CD4-positive, alpha-beta T cell treated with Interleukin-21 for 1 hour (primary cell): ENCODE results near the gene PPM1A.
"Not testable (repeated sequence)": the region's sequence is repeated elsewhere in the genome, so short reads cannot be mapped to it uniquely, and the experiment has no call there.

Experiments used
- DNase-seq: peaks from one replicate; pipeline ENCODE4 v3.0.0-alpha.2; 2020

The PPM1A gene

DNA sequence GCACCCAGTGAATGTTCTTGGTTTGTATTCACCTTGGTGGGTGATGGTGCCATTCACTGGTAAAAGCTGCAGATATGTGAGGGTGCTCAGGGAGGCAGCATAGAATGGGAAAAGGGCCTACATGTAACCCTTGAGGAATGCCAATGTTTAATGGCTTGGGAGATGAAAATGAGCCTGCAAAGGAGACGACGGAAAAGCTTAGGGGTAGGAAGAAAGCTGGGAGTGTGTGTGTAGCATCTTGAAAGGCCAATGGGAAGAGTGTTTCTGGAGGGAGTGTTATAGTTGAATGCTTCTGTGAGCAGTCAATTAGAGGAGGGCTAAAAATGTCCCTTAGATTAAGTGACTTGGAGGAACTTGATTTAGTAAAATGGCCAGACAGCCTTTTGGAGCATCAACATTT, 24.9 kb downstream of the PPM1A start:
- DNase-seq: no peak

DNA sequence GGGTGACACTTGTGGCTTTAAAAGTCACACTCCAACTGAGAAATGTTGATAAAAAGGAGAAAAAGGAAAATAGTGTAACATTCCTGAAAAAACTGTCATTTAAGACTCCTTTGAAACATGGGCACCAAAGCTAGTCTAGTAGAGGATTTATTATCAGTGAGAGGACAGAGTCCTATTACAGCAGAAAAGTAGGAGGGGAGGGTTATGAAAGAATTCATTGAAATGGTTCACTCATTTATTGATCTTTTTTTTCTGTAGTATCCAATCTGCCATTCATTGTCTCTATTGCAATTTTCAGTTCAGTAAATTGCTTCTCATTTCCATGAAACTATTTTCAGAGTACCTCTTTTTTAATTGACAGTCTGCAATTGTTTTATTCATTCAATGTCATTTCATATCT, 25.4 kb downstream of the PPM1A start:
- DNase-seq: no peak

DNA sequence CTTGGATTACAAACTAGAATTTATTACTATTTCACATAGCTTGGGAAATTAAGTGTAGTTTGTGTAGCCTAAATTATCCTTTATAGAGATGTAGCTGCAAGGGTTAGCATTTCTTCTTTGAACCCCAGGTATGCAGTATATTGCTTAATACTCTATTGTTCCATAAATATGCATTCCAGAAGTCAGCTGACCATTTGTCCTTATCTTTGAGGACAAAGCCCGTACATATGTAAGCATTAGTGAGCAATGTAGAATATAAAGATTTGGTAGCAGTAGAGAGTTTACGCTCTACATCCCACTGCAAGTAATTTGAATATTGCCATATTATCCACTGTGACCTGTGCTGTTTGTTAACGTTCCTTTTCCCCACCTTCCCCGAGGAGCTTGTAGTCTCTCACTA, 26.9 kb downstream of the PPM1A start:
- no peak for DNase-seq

DNA sequence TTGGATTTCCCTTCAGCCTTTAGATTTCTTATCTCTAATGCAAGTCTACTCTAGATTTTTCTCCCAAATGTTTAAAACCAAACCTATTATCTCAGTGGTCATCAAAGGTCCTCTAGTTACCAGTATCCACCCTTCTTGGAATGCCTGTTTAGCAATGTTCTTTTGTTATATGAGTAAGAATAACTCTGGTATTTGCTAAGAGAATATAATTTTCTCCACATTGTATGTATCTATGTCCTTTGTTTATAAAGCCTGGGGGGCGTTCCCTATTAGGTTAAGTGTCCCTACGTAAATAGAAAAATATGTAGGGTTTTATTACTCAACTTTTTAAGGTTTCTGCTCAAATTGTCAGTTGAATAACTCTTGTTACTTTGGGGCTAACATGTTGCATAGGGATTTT, 27.3 kb downstream of the PPM1A start:
- DNase-seq: no peak

DNA sequence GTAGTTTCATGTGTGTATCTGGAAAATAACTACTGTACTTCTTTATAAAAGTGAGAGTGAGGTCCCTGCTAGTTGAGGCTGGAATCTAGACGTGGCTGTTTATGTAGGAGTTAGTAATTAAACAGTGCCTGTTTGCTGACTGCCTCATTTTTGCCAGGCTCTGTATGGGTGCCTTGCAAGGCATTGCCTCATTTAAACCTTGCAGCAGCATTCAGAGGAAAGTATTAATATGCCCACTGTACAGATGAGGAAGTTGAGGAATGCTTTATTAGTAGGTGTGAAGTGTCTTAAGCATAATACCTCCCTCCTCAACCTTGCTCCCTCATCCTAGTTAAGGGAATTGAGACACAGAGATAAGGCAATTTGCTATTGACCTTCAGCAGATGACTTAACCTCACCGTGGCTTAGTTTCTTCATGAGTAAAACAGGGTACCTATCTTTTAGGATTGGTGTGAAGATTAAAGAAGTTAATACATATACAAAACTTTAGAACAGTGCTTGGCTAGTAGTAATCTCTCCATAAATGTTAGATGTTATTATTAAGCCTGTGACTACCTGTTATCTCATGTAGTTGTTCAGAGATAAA, 28.7 kb downstream of the PPM1A start:
- DNase-seq: no peak

DNA sequence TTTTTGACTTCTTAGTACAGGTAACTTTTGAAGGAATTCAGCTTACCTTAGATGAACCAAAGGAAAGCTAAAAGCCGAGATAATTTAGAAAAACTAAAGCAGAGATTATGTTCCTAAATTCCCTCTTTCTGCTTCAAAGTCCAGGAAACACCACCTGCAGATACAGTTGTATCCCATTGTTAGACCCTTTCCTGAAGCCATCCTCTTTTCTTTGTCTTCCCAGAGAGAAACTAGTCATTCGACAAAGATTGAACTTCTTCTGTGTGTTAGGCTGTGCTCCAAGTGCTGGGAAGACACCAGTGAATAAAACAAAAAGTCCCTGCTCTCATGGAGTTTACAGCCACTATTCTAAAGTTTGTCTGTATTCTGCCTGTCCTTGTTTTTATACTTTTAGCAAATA, 29.3 kb downstream of the PPM1A start:
- DNase-seq: no peak

DNA sequence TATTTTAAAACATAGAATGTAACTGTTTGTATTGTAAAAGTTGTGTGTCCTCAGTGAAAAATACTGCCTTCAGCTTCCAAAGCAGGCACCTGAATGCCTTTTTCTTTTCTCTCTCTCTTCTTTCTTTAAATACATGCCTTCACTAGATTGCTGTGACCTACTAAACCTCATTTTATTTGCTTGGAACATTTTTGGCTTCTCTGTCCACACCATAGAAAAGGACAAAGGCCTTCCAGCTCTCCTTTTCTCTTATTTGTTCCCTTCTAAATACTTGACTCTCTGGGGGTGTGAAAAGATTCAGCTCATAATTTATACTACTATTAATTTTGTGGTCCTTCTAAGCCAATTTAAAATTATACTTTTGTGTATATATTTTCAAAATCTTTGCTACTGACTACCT, 38.4 kb downstream of the PPM1A start:
- DNase-seq: no peak

DNA sequence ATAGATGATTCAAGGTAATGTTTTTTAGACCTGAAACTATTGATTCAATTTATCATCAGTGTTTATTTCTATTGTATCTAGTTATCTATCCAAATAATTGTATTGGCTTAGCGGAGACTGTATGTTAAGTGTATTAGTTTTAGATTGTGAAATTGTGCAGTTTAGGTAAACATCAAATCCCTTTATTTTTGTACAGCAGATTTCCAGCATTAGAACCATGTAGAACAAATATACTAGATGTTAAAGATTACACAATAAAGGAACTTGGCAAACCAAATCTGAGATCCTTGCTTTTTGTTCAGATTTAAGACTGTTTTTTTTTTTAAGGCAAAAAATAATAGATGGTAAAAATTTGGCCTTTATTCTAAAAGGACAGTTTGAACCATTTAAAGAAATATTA, 39.3 kb downstream of the PPM1A start:
- DNase-seq: no peak

DNA sequence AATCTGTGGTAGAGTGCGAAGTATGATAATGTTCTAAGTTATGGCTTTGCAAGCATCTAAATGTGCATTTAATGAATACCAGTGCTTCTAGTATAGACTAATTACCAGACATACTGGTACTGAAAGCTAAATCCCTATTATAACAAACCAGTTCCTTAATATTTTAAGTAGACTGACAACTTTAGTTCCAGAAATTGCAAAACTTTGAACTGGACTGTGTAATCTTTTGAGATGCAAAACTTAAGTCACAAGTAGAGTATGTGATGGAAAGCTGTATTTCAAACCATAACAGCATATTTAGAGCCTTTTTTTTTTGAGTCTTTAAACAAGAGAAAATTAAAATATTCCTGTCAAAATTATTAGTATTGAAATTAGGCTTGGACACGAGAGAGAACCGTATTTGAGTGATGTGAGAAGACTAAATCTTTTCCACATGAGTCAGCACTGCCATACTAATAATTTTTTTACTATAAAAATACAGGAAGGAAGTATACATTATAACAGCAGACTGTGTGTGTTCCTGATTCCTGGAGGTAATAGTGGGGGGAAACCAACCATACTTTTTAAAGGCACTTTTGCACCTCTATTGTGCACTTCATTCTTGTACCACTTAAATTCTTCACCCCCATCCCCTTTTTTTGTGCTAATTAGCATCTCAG, 45.5 kb downstream of the PPM1A start:
- DNase-seq: no peak

DNA sequence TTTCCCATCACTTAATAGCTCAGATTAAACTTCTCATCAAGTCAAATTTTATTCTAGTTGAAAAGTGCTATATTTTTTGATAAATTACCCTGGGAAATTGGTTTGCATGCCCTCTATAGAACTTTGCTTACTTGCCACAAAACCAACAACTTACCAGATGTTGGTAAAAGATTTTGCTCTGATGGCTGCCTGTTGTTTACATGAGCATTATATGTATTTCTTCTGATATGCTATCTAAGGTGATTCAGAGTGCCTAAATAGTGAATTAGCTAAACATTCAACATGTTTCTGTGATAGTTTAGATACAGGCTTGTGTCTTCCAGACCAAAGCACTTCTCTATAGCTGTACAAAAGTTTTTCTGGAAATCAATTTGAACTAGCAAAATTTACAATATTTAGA, 51.0 kb downstream of the PPM1A start:
- DNase-seq: no peak

DNA sequence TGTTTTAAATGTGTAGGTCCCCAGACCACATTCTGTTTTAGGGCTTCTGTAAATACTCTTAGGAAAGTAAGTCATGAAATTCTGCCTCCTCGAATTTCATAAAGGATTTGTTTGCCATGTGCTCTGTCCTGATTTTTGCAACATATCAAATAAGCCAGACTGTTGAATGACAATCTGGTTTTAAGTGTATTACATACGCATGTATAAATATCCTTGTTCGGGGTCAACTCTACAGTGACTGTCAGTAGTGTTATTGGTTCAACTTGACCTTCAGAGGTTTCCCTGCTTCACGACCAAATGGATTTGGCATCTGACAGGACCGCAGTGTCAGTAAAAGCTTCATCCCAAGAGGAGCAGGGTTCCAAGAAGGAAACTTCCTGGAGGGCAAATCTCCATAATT, 52.7 kb downstream of the PPM1A start:
- no peak for DNase-seq

DNA sequence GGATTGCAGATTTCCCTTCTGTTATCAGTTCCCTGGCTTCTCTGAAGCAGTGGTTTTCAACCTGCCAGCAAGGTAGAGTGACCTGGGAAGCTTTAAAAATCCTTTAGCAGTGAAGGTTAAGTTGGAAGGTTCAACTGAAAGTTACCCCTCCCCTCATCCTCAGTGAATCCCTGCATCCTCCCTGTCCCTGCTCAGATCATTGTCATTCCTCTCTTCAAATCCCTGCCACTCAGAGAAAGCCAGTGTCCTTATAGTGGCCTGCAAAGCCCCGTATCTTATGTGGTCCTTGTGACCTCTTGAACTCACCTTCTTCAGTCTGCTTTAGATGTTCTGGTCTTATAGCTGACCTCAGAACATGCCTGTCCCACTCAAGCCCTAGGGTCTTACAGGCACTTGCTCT, 53.6 kb downstream of the PPM1A start:
- no peak for DNase-seq

DNA sequence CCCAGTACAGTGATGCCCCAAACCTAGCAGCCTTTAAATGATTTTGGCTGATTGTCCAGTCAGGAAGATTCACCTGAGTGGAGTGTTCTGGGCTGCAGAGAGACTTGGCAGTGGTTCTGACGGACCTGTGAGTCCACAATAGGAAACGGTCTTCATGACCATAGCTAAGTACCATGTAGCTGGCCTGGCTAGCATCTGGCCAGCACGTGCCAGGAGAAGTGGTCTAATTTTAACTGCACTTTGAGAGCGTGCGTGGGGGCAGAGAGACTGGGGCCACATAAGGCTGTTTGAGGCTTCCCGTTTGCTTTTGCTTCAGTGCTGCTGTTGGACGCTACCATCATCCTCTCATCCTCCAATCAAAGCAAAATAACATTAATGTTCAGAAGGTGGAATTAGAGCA, 54.7 kb downstream of the PPM1A start:
- DNase-seq: no peak

DNA sequence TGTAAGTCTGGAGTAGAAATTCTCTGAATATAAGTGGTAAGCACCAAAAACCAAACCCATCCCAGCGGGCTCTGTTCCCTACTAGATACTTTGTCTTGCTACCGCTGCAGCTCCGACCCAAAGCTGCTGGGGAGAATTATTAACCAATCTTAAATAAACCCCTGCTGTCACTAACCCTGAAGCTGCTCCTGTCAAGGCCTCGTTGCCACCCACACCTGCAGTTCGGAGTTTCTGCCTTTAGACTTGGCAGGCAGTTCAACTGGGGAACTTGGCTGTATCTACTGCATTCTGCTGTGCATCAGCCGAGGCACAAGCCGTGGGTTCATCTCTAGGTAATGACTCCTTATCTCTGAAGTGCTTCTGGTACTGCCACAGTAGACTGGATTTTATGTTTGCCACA, 55.5 kb downstream of the PPM1A start:
- no peak for DNase-seq

DNA sequence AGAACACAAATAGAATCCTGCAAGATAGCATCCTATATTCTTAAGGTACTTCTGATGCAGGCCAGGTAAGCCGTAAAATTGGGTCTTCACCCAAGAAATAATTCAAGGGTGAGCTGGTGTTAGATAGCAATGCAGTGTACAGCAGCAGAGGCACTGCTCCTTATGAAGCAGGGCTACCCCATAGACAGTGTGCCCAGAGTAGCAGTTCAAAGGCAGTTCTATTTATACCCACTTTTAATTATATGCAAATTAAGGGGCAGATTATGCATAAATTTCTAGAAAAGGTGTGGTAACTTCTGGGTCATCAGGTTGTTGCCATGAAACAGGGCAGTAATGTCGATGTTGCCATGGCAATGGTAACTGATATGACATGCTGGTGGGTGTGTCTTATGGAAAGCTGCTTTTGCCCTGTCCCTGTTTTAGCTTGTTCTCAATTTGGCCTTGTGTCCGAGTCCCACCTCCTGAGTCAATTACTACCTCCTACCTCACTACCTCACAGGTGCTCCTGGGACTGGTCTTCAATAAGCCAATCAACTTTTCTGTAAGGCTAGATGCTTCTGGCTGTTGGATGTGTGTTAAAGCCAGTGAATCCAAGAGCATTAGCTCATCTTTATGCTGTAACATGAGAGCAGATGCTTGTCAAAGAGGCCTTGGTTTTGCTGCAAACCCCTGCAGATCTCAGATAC, 61.0 kb downstream of the PPM1A start:
- DNase-seq: no peak

DNA sequence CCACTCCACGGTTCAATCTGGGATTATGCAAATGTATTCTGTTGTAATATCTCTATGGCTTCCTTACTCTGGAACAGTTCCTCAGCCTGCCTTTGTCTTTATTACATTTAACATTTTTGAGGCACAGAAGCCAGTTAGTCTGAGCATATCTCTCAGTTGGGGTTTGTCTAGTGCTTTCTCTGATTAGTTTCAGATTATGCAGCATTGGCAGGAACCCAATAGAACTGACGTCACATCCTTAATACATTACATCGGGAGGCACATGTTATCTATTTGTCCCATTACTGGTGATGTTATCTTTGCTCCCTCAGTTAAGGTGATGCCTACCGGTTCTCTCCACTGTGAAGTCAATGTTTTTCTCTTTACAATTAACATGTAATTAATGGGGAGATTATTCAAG, 62.4 kb downstream of the PPM1A start:
- DNase-seq: no peak

DNA sequence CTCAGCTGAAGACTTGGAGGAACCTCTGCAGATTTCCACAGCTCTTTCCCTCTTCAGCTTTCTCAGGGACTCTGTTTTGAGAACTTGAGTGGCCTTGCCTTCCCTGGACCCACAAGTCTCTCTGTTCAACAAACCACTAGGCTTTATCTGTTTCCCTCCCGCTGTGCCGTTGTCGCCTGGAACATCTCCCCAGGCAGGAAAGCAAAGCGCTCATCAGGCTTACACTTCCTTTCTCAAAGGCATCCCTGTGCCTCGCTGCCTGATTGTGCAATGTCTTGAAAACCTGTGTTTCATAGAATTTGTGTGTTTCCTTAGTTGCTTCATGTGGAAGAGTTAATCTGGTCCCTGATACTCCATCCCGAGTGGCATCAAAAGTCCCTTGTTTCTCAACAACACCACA, 64.1 kb downstream of the PPM1A start:
- no peak for DNase-seq

DNA sequence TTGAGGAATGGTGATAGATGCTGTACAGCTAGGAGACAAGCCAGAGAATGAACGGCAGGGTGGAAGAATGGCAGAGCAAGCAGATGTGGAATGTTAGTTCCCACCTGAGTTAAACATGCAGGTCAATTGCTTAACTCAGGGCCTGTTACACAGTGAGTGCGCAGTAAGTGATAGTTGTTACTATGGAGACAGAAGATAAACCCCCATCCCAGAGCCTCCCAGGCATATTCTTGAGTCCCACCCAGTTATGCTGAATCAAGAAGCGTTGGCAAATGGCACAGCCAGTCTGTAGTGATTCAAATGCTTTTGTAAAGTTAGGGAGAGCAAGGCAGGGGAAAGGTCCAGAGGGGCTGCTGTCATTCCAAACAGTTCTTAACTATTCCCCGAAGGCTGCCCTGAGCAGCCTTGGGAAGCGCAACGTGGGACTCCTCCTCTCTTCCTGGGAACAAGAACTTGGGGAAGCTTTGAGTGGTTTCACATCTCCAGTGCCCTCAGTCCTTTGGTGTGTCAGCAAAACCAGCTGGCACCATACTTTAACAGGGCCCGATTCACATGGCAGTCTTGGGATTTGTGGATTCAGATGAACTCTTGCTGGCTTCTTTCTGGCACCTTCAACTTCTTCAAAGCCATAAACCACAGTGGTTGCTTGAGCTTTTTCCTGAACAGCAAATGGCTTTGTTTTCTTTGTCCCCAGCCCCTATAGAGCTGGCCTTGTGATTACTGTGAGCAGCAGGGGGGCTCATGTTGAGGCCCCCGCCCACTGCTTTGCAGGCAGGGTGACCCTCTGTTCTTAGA, 66.4 kb downstream of the PPM1A start:
- DNase-seq: no peak

DNA sequence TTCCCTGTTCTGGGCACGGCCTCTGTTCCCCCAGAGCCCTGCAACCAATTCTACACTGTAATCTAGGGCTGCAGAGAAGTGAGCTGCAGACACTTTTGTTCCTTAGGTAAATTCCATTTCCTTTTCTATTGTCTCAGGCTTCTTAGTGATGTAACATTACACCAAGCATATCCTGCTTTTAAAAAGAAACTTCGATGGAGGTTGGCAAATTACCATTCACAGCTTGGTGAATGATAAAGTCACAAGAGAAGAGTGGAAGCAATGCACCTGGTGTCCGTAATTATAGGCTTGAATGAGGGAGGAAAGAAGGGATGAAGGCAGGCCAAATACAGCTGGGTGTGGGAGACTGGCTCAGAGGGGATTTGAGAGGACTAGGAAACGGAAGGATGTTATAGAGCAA, 68.6 kb downstream of the PPM1A start:
- no peak for DNase-seq

DNA sequence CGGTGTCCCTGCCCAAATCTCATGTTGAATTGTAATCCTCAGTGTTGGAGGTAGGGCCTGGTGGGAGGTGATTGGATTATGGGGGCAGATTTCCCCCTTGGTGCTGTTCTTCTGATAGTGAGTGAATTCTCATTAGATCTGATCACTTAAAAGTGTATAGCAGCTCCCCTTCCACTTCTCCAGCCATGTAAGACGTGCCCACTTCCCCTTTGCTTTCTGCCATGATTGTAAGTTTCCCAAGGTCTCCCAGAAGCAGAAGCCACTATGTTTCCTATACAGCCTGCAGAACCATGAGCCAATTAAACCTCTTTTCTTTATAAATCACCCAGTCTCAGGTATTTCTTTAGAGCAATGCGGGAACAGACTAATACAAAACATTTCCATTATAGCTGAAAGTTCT, 71.8 kb downstream of the PPM1A start:
- not testable (repeated sequence) for DNase-seq

DNA sequence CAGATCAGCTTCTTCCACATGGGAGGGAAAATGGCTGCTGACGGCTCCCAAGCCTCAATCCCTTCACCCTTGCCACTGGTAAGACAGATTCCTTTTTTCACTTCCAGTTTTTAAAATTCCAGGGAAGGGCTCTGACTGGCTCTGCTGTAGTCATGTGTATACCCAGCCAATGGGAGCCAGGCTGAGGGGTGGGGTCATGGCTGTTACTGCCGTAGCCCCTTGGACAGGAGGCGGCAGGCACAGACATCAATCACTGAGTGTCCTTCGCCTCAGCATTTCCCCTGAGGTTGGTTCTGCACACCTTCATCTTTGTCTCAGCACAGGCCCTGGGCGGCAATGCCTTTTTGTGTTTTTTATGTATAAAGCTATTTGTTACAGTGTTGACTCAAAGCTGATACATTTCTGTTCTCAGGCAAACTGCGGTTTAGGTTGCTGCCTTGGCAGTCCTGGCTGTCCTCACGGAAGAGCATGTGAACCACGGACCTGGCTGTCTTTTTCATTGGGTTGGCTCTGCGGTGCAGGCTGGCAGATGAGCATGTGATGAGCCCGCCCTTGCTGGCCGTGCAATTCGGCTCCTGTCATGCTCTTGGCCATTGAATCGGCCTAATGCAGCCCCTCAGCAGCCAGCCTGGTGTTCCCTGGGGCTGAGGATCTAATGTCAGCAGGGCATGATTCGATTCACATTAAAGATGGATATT, 74.3 kb downstream of the PPM1A start:
- no peak for DNase-seq

DNA sequence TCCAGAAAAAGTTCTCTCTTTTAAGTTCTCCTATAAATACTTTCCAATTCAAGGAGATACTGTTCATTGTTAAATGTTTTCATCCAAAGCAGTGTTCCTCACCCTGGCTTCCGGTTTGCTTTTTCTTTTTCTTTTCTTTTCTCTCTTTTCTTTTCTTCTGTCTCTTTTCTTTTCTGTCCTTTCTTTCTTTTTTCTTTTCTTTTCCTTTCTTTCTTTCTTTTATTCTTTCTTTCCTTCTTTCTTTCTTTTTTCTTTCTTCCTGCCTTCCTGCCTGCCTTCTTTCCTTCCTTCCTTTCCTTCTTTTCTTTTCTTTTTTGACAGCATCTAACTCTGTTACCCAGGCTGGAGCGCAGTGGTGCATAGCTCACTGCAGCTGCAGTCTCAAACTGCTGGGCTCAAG, 75.8 kb downstream of the PPM1A start:
- no peak for DNase-seq

DNA sequence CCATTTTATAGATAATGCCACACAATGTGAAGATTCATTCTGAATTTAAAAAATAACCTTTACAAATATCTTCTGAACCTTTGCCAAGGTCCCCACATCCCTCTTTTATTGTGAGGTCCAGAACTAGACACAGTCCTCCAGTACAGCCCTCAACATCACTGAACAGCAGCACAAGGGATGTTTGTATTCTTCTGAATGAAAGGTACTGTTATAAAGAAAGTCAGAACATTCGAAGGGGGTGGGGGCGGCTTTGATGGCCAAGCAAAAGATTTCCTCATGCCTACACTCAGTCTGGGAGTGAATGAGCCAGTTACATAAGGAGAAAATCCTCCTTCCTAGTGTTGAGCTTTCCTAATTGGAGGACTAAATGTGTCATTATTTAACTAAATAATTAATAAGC, 77.3 kb downstream of the PPM1A start:
- DNase-seq: no peak
